ENCODE data around the gene BAG1. TPM values are rescaled to one million over a fixed set of nuclear protein-coding genes. Genes with fewer than 3 reads are reported as not detected.

Gene BAG1
- total RNA-seq, 3 donors from 2014 or later (not counting 1 experiment from before 2014, with no cell fraction given): 83.4 to 102 (median 93.4) TPM

GRCh38 chr9:33289496-33289895 lies 25.0 kb upstream of the BAG1 start:
- Histone ChIP-seq H3K4me1 (ENCODE audit: control insufficient read depth, insufficient read depth, low read length) (peaks cover 28% of the 10 kb centered on the region), H3K27ac (ENCODE audit: low read length) (peak overlapping the region; percentile 98), H3K9me3 (ENCODE audit: control insufficient read depth, insufficient read depth, low read length) (no peaks in the 10 kb centered on the region), H3K36me3 (ENCODE audit: control insufficient read depth, insufficient read depth, low read length) (peaks cover 15% of the 10 kb centered on the region), H3K27me3 (ENCODE audit: control insufficient read depth, insufficient read depth, low read length) (no peaks in the 10 kb centered on the region), H3K4me3 (ENCODE audit: low read length) (peak overlapping the region; percentile 82)
- H3K4me3 Mint-ChIP-seq: peak overlapping the region; percentile 99
- peak overlapping the region; percentile 100 for H3K27ac Mint-ChIP-seq
- intact Hi-C loops (cut with micrococcal nuclease): no loop called here
- peaks cover 36 to 37% of the 10 kb centered on the region in 2 donors for H3K4me1 Mint-ChIP-seq
- peaks cover 3% of the 10 kb centered on the region for H3K36me3 Mint-ChIP-seq
- DNase-seq: peak; percentile 21 to 45
- no peak for ATAC-seq
- H3K9me3 Mint-ChIP-seq: no peaks in the 10 kb centered on the region
- peaks cover 0 to 3% of the 10 kb centered on the region in 2 donors for H3K27me3 Mint-ChIP-seq (ENCODE audit: low read depth in 2 of 2)
- WGBS (ENCODE audit: insufficient coverage): 5% methylated on average over 7 of the region's 12 CpGs
- TF ChIP-seq CTCF (IDR thresholded peaks at IDR 0.05): no peak

GRCh38 chr9:33288828-33289483 lies 24.4 kb upstream of the BAG1 start:
- H3K4me1 ChIP-seq (ENCODE audit: control insufficient read depth, insufficient read depth, low read length): peaks cover 28% of the 10 kb centered on the region
- H3K27me3 ChIP-seq (ENCODE audit: control insufficient read depth, insufficient read depth, low read length): no peaks in the 10 kb centered on the region
- H3K9me3 Mint-ChIP-seq: no peaks in the 10 kb centered on the region
- H3K27me3 Mint-ChIP-seq (ENCODE audit: low read depth in 2 of 2): peaks cover 0 to 3% of the 10 kb centered on the region in 2 donors
- no peak for DNase-seq
- no peak for TF ChIP-seq CTCF (IDR thresholded peaks at IDR 0.05)
- peaks cover 15% of the 10 kb centered on the region for H3K36me3 ChIP-seq (ENCODE audit: control insufficient read depth, insufficient read depth, low read length)
- no peak overlapping the region for H3K4me3 Mint-ChIP-seq
- H3K4me1 Mint-ChIP-seq: peaks cover 34% of the 10 kb centered on the region in 2 donors
- WGBS (ENCODE audit: insufficient coverage): 69% methylated on average over 14 of the region's 14 CpGs
- H3K27ac Mint-ChIP-seq: peak overlapping the region; percentile 100
- peak overlapping the region; percentile 98 for H3K27ac ChIP-seq (ENCODE audit: low read length)
- no peak overlapping the region for H3K4me3 ChIP-seq (ENCODE audit: low read length)
- intact Hi-C loops (cut with micrococcal nuclease): no loop called here
- H3K9me3 ChIP-seq (ENCODE audit: control insufficient read depth, insufficient read depth, low read length): no peaks in the 10 kb centered on the region
- no peaks in the 10 kb centered on the region for H3K36me3 Mint-ChIP-seq
- no peak for ATAC-seq

GRCh38 chr9:33288235-33288634 lies 23.7 kb upstream of the BAG1 start:
- intact Hi-C loops (cut with micrococcal nuclease): no loop called here

More at GRCh38 chr9:33288235-33288634, 23.7 kb upstream of the BAG1 start:
- ATAC-seq: no peak
- H3K27ac ChIP-seq (ENCODE audit: low read length): no peak overlapping the region
- no peaks in the 10 kb centered on the region for H3K9me3 ChIP-seq (ENCODE audit: control insufficient read depth, insufficient read depth, low read length)
- no peaks in the 10 kb centered on the region for H3K36me3 Mint-ChIP-seq
- no peak for TF ChIP-seq CTCF (IDR thresholded peaks at IDR 0.05)
- H3K27ac Mint-ChIP-seq: peak overlapping the region; percentile 57 to 61
- H3K4me1 ChIP-seq (ENCODE audit: control insufficient read depth, insufficient read depth, low read length): peaks cover 28% of the 10 kb centered on the region
- DNase-seq: no peak
- peaks cover 29% of the 10 kb centered on the region in 2 donors for H3K4me1 Mint-ChIP-seq
- peaks cover 0 to 3% of the 10 kb centered on the region in 2 donors for H3K27me3 Mint-ChIP-seq (ENCODE audit: low read depth in 2 of 2)
- no peaks in the 10 kb centered on the region for H3K9me3 Mint-ChIP-seq
- WGBS (ENCODE audit: insufficient coverage): 88% methylated on average over 3 of the region's 4 CpGs
- no peak overlapping the region for H3K4me3 ChIP-seq (ENCODE audit: low read length)
- peaks cover 11% of the 10 kb centered on the region for H3K36me3 ChIP-seq (ENCODE audit: control insufficient read depth, insufficient read depth, low read length)
- H3K27me3 ChIP-seq (ENCODE audit: control insufficient read depth, insufficient read depth, low read length): no peaks in the 10 kb centered on the region
- no peak overlapping the region for H3K4me3 Mint-ChIP-seq
